K562 (cell line): ENCODE results near the gene PFKFB2. TPM values are rescaled to one million over a fixed set of nuclear protein-coding genes. Genes with fewer than 3 reads are reported as not detected.

Experiments
- ARNT ChIP-seq, 2 experiments: fragments of 450-650 bp; IDR thresholded peaks; 2 replicates each; pipeline ENCODE4 v1.6.1; 2016; ENCODE audit warnings: mild to moderate bottlenecking in 1 of 2
- BCOR ChIP-seq: fragments of 450-650 bp; IDR thresholded peaks from 2 replicates; pipeline ENCODE4 v1.6.1; 2016
- ERF ChIP-seq: fragments of 450-650 bp; formaldehyde crosslinking; IDR thresholded peaks from 2 replicates; pipeline ENCODE4 v1.4.0; 2020; ENCODE audit warnings: mild to moderate bottlenecking, mixed read lengths
- ETV1 ChIP-seq: fragments of 450-650 bp; conservative IDR thresholded peaks from 2 replicates; pipeline ENCODE4 v1.6.1; 2016; ENCODE audit warnings: missing genetic modification characterization, control low read depth, low read depth, missing compliant biosample characterization
- MTA2 ChIP-seq: fragments of 450-650 bp; IDR thresholded peaks from 2 replicates; pipeline ENCODE4 v1.6.1; 2016; ENCODE audit warnings: low read depth
- NONO ChIP-seq, 2 experiments: fragments of 200-400 bp in 1 of 2; fragments of 450-650 bp in 1 of 2; formaldehyde crosslinking in 1 of 2; IDR thresholded peaks; 2 replicates each; pipeline ENCODE4 v1.6.1; 2017; ENCODE audit warnings: low read depth in 2 of 2, mild to moderate bottlenecking in 2 of 2, moderate library complexity in 2 of 2, low read length in 1 of 2
- PRPF4 ChIP-seq: fragments of 200-400 bp; formaldehyde crosslinking; IDR thresholded peaks from one replicate; pipeline ENCODE4 v1.6.1; 2017; ENCODE audit warnings: low read length, low read depth, mild to moderate bottlenecking; ENCODE audit not compliant: insufficient read depth, poor library complexity, severe bottlenecking
- RCOR1 ChIP-seq, 2 experiments: IDR thresholded peaks; 2 replicates each; pipeline ENCODE4 v1.6.1; 2012; ENCODE audit warnings: low read depth in 2 of 2, low read length in 2 of 2, borderline replicate concordance in 1 of 2, improper control_type of control experiment in 1 of 2
- SETDB1 ChIP-seq: IDR thresholded peaks from one replicate; pipeline ENCODE4 v1.6.1; 2012; ENCODE audit warnings: low read length, control low read depth, inconsistent platforms
- TCFL5 ChIP-seq: fragments of 250-450 bp; sonication (Bioruptor Pico); conservative IDR thresholded peaks from 2 replicates; pipeline ENCODE4 v1.6.1; 2021; ENCODE audit warnings: mild to moderate bottlenecking, moderate library complexity, matching md5 sums
- TEAD1 ChIP-seq, 2 experiments: fragments of 450-650 bp in 1 of 2; sonication (generic) in 1 of 2; formaldehyde crosslinking; IDR thresholded peaks; 2 replicates each; pipeline versions ENCODE4 v1.4.0 to v1.8.0; 2020 to 2022; ENCODE audit warnings: mild to moderate bottlenecking in 2 of 2, missing genetic modification reagents in 1 of 2
- TRIM28 ChIP-seq: fragments of 450-650 bp; IDR thresholded peaks from 2 replicates; pipeline ENCODE4 v1.6.1; 2017
- ZBTB7A ChIP-seq: IDR thresholded peaks from 2 replicates; pipeline ENCODE4 v1.6.1; 2011; ENCODE audit warnings: low read depth, mild to moderate bottlenecking, low read length, moderate library complexity, borderline replicate concordance; ENCODE audit not compliant: control insufficient read depth
- ZNF239 ChIP-seq: fragments of 250-450 bp; sonication (Bioruptor Pico); IDR thresholded peaks from 2 replicates; pipeline ENCODE4 v1.4.0; 2020; ENCODE audit warnings: mild to moderate bottlenecking
- ZNF3 ChIP-seq: fragments of 250-450 bp; sonication (Bioruptor Pico); IDR thresholded peaks from 2 replicates; pipeline ENCODE4 v1.5.0; 2021; ENCODE audit warnings: mild to moderate bottlenecking, moderate library complexity
- polyA plus RNA-seq, 8 experiments: library from polyadenylated mRNA; depleted of rRNA in 4 of 8; stranded (reverse) in 5 of 8; unstranded in 3 of 8; fragments of >200 nt; fragmentation: Nextera tagmentation in 2 of 8; fragmentation: Illumina TruSeq in 1 of 8; extraction: Ambion mirVana in 2 of 8; extraction: Trizol in 1 of 8; gene quantifications; 2 replicates each; pipeline versions ENCODE4 v1.2.1 to v1.2.3, GENCODE V29; 2011 to 2014; ENCODE audit warnings: inconsistent platforms in 1 of 8, missing spikeins in 1 of 8
- total RNA-seq, 7 experiments: library from RNA; depleted of rRNA in 6 of 7; stranded (reverse); fragments of >200 nt in 6 of 7; fragmentation: Illumina TruSeq in 2 of 7; extraction: Trizol in 2 of 7; gene quantifications; 2 replicates each; pipeline versions ENCODE4 v1.2.1 to v1.2.3, GENCODE V29; 2011 to 2021; ENCODE audit warnings: low replicate concordance in 1 of 7
- TF ChIP-seq, protein P1 (sequence below), 2 experiments: IDR thresholded peaks; 2 replicates each; pipeline ENCODE4 v1.6.1; 2012; ENCODE audit warnings: improper control_type of control experiment in 2 of 2, low read depth in 2 of 2, low read length in 2 of 2, borderline replicate concordance in 1 of 2
- TF ChIP-seq, protein P2 (sequence below): sonication (generic); formaldehyde crosslinking; IDR thresholded peaks from 2 replicates; pipeline ENCODE4 v1.8.1; 2022; ENCODE audit warnings: missing genetic modification reagents
- TF ChIP-seq, protein P3 (sequence below): fragments of 250-450 bp; sonication (Bioruptor Pico); IDR thresholded peaks from 2 replicates; pipeline ENCODE4 v1.5.0; 2021; ENCODE audit warnings: mild to moderate bottlenecking, borderline replicate concordance
- TF ChIP-seq, protein P4 (sequence below): fragments of 200-400 bp; formaldehyde crosslinking; IDR thresholded peaks from 2 replicates; pipeline ENCODE4 v1.6.1; 2017; ENCODE audit warnings: mild to moderate bottlenecking, low read depth, low read length, moderate library complexity

Gene PFKFB2
- total and polyA plus RNA-seq, 9 of the 15 experiments (the other 6 are each of a cell fraction or from before 2014, with no cell fraction given): 6.9 to 26.0 (median 16.4) TPM

DNA sequence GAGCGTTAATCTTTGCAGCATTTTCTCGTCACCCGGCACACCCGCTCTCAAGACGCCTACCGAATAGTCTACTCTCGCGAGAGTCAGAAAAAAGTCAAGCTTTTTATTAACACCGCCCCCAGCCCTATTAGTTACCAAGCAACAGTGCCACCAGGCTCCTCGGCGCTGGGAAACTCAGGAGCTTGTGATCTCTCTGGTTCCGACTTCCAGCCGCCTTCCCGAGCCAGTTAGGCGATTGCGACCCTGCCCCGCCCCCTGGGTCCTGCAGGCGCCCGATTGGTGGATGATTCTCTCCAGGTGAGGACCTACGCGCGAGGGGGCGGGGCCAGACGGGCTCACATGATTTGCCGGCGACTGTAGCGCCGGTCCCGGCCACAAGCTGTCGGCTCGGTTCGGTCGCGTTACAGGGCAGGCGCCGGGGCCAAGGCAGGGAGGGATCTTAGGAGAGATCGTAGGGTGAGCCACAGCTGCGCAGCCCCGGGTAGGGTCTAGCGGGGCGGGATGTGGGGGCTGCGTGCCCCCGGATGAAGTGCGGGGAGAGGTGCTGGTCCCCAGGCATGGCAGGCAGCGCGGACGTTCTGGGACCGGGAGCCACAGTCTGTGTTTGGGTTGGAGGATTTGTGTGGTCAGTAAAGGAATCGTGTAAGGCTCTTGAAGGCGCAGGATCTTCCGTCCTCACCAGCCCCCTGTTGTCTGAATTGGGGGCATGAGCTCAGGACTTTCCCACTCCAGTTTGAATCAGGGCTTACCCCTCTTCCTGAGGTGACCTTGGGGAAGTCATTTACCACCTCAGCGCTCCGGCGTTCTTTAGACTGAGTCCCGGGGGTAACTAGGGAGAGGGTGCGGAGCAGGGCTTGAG is at the start of gene PFKFB2 (continued):
- TF ChIP-seq ERF (CRISPR knock-in tag): no peak
- peak in 1 of 2 experiments; percentile 55; a peak in 2 of 4 replicates for TF ChIP-seq NONO (IDR thresholded peaks at IDR 0.05; ENCODE audit: low read depth in 2 of 2, low read length in 1 of 2)
- TF ChIP-seq, protein P1, sequence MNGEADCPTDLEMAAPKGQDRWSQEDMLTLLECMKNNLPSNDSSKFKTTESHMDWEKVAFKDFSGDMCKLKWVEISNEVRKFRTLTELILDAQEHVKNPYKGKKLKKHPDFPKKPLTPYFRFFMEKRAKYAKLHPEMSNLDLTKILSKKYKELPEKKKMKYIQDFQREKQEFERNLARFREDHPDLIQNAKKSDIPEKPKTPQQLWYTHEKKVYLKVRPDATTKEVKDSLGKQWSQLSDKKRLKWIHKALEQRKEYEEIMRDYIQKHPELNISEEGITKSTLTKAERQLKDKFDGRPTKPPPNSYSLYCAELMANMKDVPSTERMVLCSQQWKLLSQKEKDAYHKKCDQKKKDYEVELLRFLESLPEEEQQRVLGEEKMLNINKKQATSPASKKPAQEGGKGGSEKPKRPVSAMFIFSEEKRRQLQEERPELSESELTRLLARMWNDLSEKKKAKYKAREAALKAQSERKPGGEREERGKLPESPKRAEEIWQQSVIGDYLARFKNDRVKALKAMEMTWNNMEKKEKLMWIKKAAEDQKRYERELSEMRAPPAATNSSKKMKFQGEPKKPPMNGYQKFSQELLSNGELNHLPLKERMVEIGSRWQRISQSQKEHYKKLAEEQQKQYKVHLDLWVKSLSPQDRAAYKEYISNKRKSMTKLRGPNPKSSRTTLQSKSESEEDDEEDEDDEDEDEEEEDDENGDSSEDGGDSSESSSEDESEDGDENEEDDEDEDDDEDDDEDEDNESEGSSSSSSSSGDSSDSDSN (IDR thresholded peaks at IDR 0.05; ENCODE audit: borderline replicate concordance in 1 of 2, low read depth in 2 of 2, low read length in 2 of 2): peak; percentile 70 to 75; a peak in 1 of 4 replicates
- TF ChIP-seq PRPF4: no peak
- no peak for TF ChIP-seq SETDB1
- TF ChIP-seq, protein P2, sequence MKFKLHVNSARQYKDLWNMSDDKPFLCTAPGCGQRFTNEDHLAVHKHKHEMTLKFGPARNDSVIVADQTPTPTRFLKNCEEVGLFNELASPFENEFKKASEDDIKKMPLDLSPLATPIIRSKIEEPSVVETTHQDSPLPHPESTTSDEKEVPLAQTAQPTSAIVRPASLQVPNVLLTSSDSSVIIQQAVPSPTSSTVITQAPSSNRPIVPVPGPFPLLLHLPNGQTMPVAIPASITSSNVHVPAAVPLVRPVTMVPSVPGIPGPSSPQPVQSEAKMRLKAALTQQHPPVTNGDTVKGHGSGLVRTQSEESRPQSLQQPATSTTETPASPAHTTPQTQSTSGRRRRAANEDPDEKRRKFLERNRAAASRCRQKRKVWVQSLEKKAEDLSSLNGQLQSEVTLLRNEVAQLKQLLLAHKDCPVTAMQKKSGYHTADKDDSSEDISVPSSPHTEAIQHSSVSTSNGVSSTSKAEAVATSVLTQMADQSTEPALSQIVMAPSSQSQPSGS: no peak
- no peak; a peak in 1 of 4 replicates for TF ChIP-seq RCOR1 (IDR thresholded peaks at IDR 0.05; ENCODE audit: borderline replicate concordance in 1 of 2, low read depth in 2 of 2, low read length in 2 of 2)
- TF ChIP-seq ZBTB7A: peak; percentile 60; the same call in 1 of the 2 replicates
- no peak for TF ChIP-seq ARNT (IDR thresholded peaks at IDR 0.05)
- no peak for TF ChIP-seq MTA2
- TF ChIP-seq, protein P3, sequence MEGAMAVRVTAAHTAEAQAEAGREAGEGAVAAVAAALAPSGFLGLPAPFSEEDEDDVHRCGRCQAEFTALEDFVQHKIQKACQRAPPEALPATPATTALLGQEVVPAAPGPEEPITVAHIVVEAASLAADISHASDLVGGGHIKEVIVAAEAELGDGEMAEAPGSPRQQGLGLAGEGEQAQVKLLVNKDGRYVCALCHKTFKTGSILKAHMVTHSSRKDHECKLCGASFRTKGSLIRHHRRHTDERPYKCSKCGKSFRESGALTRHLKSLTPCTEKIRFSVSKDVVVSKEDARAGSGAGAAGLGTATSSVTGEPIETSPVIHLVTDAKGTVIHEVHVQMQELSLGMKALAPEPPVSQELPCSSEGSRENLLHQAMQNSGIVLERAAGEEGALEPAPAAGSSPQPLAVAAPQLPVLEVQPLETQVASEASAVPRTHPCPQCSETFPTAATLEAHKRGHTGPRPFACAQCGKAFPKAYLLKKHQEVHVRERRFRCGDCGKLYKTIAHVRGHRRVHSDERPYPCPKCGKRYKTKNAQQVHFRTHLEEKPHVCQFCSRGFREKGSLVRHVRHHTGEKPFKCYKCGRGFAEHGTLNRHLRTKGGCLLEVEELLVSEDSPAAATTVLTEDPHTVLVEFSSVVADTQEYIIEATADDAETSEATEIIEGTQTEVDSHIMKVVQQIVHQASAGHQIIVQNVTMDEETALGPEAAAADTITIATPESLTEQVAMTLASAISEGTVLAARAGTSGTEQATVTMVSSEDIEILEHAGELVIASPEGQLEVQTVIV (CRISPR knock-in tag): no peak
- no peak for TF ChIP-seq ZNF239
- no peak for TF ChIP-seq TCFL5 (CRISPR knock-in tag)
- TF ChIP-seq, protein P4, sequence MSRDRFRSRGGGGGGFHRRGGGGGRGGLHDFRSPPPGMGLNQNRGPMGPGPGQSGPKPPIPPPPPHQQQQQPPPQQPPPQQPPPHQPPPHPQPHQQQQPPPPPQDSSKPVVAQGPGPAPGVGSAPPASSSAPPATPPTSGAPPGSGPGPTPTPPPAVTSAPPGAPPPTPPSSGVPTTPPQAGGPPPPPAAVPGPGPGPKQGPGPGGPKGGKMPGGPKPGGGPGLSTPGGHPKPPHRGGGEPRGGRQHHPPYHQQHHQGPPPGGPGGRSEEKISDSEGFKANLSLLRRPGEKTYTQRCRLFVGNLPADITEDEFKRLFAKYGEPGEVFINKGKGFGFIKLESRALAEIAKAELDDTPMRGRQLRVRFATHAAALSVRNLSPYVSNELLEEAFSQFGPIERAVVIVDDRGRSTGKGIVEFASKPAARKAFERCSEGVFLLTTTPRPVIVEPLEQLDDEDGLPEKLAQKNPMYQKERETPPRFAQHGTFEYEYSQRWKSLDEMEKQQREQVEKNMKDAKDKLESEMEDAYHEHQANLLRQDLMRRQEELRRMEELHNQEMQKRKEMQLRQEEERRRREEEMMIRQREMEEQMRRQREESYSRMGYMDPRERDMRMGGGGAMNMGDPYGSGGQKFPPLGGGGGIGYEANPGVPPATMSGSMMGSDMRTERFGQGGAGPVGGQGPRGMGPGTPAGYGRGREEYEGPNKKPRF: no peak
- TF ChIP-seq TRIM28: 0 out of 2 replicates have a peak, but pooled peaks have one; percentile 33
- peak; percentile 62 for TF ChIP-seq BCOR
- no peak for TF ChIP-seq ZNF3 (CRISPR knock-in tag)
- TF ChIP-seq ETV1: no peak
- TF ChIP-seq TEAD1 (CRISPR knock-in tag; IDR thresholded peaks at IDR 0.05): peak in 1 of 2 experiments; percentile 28; a peak in 1 of 4 replicates
